Loucy (cell line): ENCODE data around the gene CAMKMT.

ENCODE experiments used
- CTCF ChIP-seq: fragments of 200-600 bp; sonication (generic); conservative IDR thresholded peaks from 2 replicates; pipeline ENCODE4 v1.5.1; 2014; ENCODE audit warnings: mild to moderate bottlenecking, antibody characterized with exemption, low read length
- EZH2phosphoT487 ChIP-seq: fragments of 200-600 bp; IDR thresholded peaks from 2 replicates; pipeline ENCODE4 v1.6.1; 2018; ENCODE audit warnings: antibody characterized with exemption, mild to moderate bottlenecking, moderate library complexity, borderline replicate concordance

- TF ChIP-seq CTCF (peak; percentile 47), EZH2phosphoT487 (no peak)
Measured at GRCh38 chr2:44770221-44771195, 408.8 kb downstream of the CAMKMT start.
